GM18511 (cell line): ENCODE results near the gene SHISA9.

Experiments used
- ATAC-seq: cut with Tn5 transposase; IDR thresholded peaks from one replicate; pipeline ENCODE4 v1.9.1; 2021; ENCODE audit warnings: mild to moderate bottlenecking, moderate library complexity; ENCODE audit not compliant: unreplicated experiment

The SHISA9 gene

DNA sequence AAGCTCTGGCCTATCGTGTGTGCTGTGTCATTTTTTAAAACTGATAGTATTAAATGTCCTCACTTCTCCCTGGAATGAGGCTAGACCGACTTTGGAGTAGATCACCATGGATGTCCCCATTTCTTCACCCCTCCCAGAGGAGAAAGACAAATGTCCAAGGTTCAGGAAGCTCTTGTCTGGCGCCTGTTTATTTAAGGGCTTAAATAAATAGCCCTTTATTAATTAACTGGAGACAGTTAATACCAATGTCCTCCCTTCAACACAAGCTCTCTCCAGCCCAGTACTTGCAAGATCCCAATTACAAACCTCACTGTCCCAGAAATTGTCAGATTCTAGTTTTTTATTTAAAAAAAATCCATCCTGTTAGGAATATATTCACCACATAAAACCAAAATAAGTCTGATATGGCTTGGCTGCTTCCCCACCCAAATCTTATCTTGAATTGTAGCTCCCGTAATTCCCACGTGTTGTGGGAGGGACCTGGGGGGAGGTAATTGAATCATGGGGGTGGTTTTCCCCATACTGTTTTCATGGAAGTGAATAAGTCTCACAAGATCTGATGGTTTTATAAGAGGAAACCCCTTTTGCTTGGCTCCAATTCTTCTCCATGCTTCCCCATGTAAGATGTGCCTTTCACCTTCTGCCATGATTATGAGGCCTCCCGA is 344.4 kb downstream of the SHISA9 start:
- ATAC-seq, result no peak

DNA sequence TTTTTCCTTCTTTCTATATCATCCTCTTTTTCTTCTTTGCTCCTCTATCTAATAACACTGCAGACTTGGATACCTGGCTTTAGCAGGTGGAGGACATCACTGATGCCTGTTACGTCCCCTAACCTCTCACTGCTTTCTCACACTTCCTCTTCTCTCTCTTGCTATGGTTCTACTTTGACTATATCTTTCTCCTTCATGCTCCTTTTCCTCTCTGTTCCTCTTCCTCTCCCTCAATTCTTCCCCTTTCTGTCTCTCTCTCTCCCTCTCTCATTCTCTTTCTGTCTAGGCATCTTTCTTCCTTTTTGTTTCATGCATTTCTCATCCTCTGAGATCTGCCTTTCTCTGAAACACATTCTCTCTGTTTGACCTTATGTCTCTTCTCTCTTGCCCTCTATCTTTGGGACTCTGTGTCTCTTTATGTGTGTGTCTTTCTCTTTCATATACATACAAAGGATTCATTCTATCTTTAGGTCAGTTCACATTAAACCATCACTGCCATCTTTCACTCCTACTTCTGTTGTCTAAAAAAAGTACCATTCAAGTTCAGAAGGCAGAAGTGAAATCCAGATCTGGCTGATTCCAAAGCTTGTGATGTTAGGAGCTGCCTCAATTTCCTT is 353.7 kb downstream of the SHISA9 start:
- no peak for ATAC-seq

DNA sequence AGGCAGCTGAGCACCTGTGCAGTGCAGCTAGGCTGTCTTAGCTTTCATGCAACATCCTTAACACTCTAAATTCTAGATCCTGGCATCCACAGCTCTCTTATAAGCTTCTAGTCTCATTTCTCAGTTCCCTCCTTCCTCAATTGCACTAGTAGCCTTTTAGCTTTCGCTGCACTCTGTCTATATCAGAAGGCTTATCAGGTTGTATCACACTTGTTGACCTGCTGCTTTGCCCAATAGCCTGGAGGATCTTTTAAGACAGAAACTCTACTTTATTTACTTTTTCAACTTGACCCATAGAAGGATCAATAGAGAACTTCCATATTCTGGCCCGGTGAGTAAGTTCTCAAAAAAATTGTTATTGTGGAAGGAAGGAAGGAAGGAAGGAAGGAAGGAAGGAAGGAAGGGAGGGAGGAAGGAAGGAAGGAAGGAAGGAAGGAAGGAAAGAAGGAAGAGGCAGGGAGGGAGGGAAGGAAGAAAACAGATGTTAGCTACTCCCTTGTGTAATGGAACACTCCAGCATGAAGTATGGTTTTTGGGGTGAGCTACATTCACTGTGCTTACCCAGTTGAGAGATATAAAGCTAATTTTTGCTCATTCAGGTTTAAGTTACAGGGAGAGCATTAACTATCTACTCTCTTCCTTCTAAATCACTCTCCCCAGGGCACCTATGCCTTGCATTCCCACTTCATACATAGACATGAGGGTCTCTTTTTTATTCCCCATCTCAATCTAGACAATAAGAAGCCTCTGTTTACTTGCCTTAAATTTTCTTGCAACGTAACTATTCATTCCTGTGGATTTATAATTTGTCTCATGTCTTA is 361.1 kb downstream of the SHISA9 start:
- no peak for ATAC-seq

DNA sequence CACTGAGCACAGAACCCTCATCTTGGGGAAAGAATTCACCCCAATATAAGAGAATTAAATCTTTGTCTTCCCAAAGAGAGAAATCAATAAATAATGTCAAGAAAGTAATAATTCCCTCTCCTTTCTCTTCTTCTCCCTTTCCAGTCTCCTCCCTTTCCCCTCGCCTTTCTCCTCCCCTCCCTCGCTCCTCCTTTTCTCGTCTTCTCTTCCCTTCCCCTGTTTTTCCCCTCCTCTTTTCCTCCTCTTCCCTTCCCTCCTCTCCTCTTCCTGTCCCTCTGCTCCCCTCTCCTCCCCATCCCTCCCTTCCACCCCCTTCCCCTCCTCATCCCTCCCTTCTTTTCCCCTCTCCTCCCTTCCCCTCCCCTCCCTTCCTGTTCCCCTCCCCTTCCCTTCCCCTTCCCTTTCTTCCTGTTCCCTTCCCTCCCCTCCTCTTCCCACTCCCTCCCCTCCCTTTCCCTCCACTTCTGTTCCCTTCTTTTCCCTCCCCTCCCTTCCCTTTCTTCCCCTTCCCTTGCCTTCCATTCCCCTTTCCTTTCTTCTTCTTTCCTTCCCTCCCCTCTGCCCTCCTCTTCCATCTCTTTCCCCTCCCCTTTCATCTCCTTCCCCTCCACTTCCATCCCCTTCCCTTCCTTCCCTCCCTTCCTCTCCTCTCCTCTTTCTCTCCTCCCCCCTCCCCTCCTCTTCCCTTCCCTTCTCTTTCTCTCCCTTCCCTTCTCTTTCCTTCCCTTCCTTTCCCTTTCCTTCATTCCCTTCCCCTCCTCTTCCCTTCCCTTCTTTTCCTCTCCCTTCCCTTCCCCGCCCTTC is 363.6 kb downstream of the SHISA9 start:
- no peak for ATAC-seq

DNA sequence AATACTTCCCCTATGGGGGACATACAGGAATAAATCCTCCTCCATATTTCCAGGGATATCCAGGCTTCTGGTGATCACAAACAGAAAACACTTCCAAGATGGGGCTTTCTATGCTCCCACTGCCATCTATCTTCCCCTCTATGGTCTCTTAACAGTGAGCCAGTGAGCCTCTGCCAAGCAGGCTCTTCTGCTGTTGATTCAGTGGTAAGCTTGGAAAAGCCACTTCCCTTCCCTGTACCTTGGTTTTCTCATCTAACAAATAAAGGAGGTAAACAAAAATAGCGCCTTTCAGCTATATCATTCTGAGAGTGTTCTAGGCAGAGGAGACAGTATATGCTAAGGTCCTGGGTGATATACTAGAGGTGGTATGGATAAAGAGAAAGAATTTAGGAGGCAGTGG is 368.0 kb downstream of the SHISA9 start:
- ATAC-seq, result no peak

DNA sequence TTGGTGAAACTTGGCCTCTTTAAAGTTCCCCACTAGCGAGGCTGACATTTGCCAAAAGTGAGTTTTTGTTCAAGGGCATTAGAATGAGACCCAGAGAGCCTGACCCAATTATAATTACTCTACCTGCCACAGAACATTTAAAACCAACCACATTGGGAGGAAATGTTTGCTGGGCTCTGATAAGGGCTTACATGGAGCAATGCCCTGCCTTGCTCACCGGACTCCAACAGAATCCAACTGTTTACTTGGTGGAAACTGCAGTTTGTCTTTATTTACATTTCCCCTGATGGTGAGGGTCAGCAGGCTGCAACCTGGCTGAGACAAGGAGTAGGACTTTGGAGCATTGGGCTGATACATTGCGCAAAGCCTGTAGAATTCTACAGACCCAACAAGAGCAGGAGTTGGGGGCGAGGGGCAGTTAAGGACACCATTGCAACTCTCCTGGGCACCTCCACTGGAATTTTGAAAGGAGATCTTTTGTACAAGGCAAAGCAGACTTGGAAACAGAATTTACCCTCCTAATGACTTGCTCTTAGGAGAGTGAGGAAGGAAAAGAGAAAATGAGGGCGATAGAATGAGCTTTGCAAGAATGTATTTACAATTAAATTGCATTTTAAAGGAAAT is 368.6 kb downstream of the SHISA9 start:
- no peak for ATAC-seq

DNA sequence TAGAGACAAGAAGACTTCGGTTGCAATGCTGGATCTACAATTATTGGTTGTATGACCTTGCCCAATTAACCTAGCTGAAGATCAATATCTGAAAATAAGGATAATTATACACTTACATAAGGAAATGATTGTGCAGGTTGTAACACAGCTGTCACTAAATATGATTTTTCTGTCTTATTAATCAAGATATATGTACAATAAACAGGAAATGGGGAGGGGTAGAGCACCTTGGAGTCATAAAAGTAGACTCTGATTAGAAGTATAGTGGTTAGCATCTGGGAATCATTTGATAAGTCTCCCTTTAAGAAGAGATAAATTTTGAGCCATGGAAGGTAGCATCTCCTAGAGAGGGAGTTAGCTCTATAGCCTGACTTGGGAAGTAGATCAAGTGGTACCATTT is 369.2 kb downstream of the SHISA9 start:
- ATAC-seq, result no peak

DNA sequence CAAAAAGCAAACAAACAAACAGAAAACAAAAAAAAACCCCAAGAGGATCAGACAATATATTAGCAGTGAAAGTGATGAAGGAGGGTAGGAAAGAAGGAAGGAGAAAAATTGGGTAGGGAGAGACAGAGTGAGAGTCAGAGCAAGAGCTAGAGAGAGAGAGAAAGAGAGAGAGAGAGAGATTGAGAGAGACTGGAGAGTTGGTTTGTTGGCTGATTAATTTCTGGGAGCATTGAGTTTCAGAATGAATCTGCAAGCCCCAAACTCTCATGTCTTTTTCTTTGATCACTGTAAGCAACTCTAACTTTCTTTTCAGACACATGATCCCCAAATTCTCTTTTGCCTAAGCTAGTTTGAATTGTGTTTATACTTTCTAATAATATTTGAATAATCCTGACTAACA is 388.1 kb downstream of the SHISA9 start:
- ATAC-seq, result no peak
